Activated T-helper 1 cell treated with Interleukin-2 at 50 U/mL for 16 hours (primary cell): ENCODE results near the gene ZNF682.
"Not testable (repeated sequence)": the region's sequence is repeated elsewhere in the genome, so short reads cannot be mapped to it uniquely, and the experiment has no call there.

Experiments used
- DNase-seq: peaks from one replicate; pipeline ENCODE4 v3.0.0-alpha.2; 2020; ENCODE audit warnings: low read depth

Gene ZNF682

DNA sequence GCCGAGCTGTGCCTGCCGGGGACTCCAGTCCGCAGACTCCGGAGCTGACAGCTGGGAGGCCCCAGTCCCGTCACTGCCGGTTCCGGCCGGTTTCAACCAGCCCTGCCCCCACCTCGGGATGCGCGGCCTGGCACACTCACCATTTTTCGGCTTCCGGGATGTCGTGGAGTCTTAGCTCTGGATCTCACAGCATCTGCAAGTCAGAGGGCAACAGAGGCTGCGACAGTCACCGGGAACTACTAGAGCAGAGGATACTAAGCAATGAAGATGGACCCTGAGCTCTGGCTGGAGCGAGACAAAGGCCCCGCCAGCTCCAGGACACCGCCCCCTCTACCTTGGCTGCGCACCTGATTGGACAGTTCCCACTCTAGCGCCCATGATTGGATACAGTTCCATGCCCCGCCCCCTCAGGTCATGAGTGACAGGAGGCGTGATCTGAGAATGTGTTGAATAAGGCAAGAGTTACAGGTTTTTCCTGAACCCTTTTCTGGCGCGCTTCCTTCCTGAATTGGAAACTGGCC lies at the start of gene ZNF682:
ZNF682 (minus strand) TSS at position 303 of the 521 bp plus-strand sequence; CDS start at position 143, 160 bp downstream.
- DNase-seq: peak; percentile 85

- DNase-seq: not testable (repeated sequence)
Measured at GRCh38 chr19:20082876-20083275, 43.6 kb upstream of the ZNF682 start.

DNA sequence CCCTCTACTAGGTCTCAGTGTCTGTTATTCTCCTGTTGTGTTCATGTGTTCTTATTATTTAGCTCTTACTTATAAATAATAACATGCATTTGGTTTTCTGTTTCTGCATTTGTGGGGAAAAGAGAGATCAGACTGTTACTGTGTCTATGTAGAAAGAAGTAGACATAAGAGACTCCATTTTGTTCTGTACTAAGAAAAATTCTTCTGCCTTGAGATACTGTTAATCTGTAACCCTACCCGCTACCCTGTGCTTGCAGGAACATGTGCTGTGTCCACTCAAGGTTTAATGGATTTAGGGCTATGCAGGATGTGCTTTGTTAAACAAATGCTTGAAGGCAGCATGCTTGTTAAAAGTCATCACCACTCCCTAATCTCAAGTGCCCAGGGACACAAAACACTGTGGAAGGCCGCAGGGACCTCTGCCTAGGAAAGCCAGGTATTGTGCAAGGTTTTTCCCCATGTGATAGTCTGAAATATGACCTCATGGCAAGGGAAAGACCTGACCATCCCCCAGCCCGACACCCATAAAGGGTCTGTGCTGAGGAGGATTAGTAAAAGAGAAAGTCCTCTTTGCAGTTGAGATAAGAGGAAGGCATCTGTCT lies 43.0 kb upstream of the ZNF682 start:
- DNase-seq: not testable (repeated sequence)

- DNase-seq: no peak
Measured at GRCh38 chr19:20080656-20081055, 41.4 kb upstream of the ZNF682 start.

DNA sequence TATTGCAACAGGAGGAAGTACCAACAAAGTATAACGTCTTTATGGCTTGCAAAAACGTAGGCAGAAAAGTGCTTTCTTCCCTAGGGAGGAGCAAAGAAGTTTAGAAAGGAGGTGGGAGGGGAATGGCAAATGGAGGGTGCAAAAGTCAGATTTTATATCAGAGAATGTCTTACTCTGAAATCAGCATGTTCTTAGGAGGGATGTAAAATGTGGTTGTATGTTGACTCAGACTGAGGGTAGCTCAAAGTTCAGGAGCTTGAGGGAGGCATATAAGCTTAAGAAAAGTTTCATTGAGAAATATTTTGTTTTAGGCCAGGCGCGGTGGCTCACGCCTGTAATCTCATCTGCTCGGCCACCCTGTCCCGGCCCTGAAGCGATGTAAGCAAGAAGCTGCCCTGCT lies 40.2 kb upstream of the ZNF682 start:
- no peak for DNase-seq

- DNase-seq: no peak
Measured at GRCh38 chr19:20078581-20079031, 39.3 kb upstream of the ZNF682 start.

GRCh38 chr19:20077791-20078463 lies 38.6 kb upstream of the ZNF682 start, which contains the start of gene ZNF90:
ZNF90 (plus strand) TSS chr19:20078000; CDS start chr19:20078133, 133 bp downstream.
- DNase-seq: peak; percentile 73

- DNase-seq: no peak
Measured at GRCh38 chr19:20072936-20073335, 33.6 kb upstream of the ZNF682 start.

DNA sequence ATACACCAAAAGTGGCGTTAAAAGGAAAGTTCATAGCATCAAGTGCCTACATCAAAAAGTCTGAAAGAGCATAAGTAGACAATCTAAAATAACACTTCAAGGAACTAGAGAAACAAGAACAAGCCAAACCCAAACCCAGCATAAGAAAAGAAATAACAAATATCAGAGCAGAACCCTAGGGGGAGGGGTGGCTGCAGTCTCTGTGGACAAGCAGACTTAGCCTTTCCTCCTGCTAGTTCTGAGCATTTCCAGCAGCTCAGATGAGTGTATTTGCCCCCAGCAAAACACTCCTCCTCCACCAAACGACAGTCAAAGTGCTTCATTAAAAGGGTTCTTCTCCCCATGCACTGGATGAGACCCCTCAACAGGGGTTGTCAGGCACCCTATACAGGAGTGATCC lies 31.4 kb upstream of the ZNF682 start:
- DNase-seq: no peak

DNA sequence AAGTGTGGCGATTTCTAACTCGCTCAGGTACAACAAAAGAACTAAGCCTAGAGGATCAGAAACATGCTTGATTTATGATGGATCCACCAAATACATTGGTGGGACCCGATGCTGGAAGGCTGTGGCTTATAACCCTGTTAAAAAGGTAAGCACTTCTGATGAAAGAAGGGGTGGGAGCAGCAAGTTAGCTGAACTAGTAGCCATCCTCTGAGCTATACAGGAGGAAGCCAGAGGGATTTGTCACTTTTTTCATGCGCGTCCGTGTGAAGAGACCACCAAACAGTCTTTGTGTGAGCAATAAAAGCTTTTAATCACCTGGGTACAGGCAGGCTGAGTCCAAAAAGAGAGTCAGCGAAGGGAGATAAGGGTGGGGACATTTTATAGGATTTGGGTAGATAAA lies 29.3 kb upstream of the ZNF682 start:
- not testable (repeated sequence) for DNase-seq

GRCh38 chr19:20067943-20068342 lies 28.6 kb upstream of the ZNF682 start:
- no peak for DNase-seq

- DNase-seq: no peak
Measured at GRCh38 chr19:20066861-20067260, 27.6 kb upstream of the ZNF682 start.

DNA sequence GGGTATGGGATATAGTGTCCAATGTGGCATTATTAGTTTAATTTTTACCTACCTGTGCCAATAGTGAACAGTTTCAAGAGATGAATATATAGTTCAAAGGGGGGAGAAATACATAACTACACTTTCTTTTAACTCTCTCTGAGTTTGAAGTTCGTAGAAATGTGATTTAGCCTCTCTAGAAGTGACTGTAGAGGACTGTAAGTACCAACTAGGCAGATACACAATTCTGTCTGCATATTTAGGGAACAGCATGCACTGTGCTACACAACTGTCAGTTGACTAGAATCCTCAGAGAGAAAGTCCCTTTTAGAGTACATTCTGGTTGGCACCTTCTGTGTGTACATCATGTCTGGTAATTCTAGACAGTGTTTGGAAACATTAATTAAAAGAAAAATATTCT lies 21.0 kb upstream of the ZNF682 start:
- DNase-seq: no peak

DNA sequence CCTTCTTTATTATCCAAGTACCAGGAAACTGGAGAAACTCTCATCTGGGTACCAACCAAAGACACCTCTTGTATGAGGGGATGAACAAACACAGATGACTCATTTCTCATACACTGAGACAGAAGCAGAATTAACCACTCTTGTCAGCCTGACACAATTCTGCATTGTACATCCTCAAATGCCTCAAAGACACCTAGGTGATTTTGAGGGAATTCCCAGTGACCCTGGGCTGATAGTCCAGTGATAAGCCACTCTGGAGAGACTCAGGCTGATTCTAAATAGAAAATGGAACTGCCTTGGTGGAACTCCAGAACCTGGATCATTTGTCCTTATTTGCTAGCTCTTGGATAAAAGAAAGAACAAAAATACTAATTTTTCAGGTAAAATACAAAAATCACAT lies 19.4 kb upstream of the ZNF682 start:
- DNase-seq: not testable (repeated sequence)

DNA sequence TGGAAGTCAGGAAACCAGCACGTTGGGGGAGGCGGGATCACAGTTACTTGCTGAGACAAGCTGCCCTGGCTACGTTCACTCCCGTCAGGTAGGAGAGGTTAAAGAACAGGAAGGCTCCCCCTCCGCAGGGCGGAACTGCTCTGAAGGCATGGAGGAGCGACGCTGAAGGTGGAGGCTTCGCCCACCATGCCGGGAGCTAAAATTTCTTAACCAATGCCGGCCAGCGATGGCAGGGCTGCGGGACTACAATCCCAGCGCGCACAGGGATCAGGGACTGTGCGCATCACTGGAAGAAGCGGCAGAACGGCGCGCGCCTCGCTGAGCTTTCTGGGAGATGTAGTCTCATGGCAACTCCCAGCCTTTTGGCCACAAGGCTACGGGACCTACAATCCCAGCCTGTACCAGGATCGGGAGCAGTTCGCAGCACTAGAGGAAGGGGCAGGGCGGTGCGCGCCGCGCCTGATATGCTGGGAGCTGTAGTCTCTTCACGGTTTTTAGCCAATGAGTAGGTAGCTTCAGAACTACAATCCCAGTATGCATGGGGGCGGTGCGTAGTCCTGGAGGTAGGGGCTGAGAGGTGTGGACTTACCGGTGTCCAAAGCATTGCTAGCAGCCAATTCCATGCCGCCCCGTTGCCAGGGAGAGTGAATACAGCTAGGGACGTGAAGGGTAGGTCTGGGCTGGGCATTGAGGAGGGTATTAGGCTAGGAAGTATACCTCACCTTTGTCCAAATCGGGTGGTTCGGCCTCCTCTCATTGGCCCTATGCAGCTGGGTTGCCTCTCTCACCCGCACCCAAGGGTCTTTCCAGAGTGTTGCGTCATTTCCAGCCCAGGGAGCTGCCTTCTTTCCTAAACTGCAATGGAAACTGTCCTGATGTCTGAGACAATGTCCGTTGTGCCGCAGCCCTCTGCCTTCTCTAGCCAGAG lies 12.8 kb upstream of the ZNF682 start:
- peak; percentile 27 for DNase-seq

DNA sequence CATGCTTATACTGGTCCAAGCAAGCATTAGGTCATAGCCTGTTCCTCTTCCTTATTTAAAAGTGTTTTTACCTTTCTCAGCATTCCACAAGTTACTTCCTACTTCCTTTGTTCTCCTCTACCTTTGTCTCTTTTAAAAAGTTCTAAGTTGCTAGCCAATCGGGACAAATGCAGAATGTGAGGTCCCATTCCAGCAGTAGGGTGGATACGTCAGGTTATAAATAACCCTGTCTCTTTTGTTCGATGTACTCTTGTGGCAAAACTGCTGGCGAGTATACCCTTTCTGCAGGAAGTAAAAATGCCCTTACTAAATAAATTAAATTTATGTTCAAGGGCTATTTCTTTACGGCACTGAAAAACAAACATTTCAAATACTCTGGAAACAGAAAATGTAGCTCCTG lies 6.4 kb upstream of the ZNF682 start:
- DNase-seq: not testable (repeated sequence)

GRCh38 chr19:20044663-20045062 lies 5.4 kb upstream of the ZNF682 start:
- DNase-seq: no peak

DNA sequence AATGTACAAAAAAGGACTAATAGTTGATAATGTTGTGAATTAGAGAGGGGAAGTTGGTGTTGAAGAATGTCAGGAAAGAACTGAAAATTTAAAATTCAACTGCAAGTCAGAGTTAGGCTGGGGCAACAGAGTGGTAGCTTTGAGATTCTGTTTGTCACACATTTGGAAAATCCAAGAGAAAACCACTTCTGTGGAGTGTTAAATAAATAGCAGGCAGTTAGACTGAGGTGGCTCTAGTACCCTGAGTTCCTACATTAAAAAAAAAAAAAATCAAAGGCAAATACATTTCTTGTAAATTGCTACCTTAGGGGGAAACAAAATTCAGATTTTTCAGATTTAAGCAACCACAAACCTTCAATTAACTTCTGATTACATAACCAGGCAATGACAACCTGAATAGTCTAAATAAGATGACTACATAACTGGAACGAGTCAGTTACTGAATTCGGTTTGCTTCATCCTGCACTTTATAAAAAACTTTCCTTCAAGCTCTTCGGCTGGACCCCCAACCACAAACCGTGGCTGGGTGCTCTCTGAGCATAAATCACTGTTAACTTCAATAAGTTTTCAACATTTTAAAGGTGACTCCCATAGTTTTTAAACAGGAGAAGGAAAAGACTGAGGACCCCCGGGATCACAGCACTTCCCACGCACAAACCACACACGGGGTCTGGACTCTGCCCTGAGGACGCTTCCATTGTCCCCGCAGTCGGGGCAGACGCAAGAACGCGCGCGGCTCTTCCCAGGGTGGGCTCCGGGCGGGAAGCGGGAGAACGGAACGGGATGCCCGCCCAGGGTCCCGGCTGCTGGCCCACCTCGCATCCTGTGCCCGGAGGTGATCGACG lies 725 bp downstream of the ZNF682 start:
- no peak for DNase-seq

GRCh38 chr19:20035935-20036334 lies 3.4 kb downstream of the ZNF682 start:
- no peak for DNase-seq

GRCh38 chr19:20028611-20029010 lies 10.7 kb downstream of the ZNF682 start:
- DNase-seq: no peak

- DNase-seq: no peak
Measured at GRCh38 chr19:20005741-20006140, 33.6 kb downstream of the ZNF682 start.
